ENCODE measurements around the gene NFKBIL1.
"Not testable (repeated sequence)": the region's sequence is repeated elsewhere in the genome, so short reads cannot be mapped to it uniquely, and the experiment has no call there.

Gene NFKBIL1

DNA sequence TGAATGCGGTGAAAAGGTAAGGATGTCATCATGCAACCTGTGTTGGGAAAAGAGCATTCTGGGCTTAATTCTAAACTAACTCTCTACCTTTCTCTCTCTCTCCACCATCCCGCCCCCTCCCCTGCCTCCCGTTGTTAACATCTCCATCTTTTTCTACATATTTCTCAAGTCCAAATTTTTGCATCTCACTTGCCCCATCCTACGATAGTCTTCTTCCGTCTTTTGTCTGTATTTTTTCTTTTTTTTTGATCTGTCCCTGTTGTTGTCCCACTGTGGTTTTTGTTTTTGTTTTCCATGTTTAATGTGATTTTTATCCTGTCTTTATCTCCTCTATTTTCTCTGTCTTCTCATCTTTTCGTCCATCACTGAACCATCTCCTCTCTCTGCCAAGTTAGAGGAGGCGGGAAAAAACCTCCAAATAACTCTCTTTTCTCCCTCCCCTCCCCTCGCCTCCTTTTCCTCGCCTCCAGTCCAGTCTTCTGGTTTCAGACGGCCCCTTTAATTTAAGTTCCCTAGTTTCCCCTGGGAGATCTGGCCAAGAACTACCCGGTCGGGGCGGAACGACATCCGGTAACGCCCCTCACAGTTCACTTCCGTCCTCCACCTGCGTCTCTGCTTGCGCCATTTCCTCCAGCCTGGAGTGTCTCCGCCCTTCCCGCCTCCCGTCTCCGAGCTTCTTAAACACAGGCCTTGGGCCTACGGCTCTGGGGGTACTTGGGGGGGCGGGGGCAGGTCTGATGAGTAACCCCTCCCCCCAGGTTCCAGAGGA, at the start of gene NFKBIL1:
Gene NFKBIL1, plus strand, starts transcription at position 651 of the 769 bp plus-strand sequence. Its CDS starts 87 bp downstream, at position 738.
- DNase-seq (ENCODE audit: low spot score) = peak; percentile 96

GRCh38 chr6:31498748-31499147, 48.7 kb upstream of the NFKBIL1 start:
- DNase-seq (ENCODE audit: low spot score) = peak; percentile 44

- not testable (repeated sequence) for DNase-seq (ENCODE audit: low spot score)
These were observed 47.8 kb upstream of the NFKBIL1 start for GRCh38 chr6:31499648-31500047.

- DNase-seq (ENCODE audit: low spot score) = no peak
These were observed 44.8 kb upstream of the NFKBIL1 start for GRCh38 chr6:31502586-31502985.

DNA sequence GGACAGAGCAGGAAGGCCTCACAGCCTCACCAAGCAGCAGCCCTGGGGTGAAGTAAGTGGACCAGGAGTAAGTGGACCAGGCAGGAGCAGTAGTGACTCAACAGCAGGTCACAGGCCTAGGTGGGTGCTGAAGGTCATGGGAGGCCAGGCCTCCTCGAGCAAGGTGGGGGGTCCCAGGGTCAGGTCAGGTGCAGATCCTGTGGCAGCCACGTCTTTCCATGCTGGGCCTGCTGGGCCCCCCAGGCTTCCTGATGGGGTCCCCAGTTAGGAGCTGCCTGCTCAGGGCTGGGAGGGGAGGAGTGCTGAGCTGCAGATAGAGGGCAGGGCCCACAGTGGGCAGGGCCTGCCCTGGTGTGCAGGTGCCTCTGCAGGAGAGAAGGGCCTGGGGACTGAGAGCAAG, 38.4 kb upstream of the NFKBIL1 start:
- DNase-seq (ENCODE audit: low spot score) = not testable (repeated sequence)

GRCh38 chr6:31510007-31510406, 37.4 kb upstream of the NFKBIL1 start:
- no peak for DNase-seq (ENCODE audit: low spot score)

DNA sequence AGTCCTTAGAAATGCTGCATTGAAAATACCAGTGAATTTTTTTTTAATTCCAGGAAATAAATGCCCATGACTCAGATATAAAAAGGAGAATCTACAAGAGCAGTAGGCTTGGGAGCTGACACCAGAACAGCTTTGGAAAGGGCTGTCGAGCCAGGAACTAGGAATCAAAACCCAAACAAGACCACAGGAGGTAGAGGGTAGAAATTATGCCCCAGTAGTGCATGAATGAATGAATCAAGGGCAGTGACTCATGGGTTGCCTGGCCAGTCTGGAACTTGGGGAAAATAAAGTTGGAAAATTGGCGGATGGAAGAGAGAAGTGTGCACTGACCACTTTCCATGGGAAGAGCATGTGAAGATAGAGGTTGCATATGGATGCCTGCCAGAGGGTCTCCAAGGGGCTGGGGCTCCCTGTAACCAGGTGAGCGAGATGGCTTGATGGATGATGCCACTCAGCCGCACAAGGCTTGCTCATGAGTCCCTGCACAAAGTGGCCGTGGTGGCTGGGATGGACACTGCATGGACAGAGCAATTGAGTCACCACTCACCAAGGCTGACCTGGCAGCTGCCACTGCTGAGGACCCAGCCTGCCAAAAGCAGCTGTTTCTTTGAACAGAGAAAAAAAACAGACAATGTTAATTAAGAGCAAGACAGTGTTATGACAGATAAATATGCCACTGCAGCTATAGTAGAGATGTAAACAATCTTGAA, 33.8 kb upstream of the NFKBIL1 start:
- no peak for DNase-seq (ENCODE audit: low spot score)

DNA sequence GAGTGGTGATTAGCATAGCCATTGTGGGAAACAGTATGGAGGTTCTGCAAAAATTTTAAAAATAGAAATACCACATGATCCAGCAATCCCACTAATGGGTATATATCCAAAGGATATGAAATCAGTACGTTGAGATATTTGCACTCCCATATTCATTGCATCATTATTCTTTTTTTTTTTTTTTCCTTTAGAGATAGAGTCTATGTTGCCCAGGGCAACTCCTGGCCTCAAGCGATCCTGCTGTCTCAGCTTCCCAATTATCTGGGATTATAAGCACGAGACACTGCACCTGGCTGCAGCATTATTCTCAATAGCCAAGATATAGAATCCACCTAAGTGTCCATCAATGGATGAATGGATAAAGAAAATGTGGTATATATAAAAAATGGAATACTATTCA, 25.6 kb upstream of the NFKBIL1 start:
- DNase-seq (ENCODE audit: low spot score) = no peak

GRCh38 chr6:31525553-31525931, 21.9 kb upstream of the NFKBIL1 start:
- no peak for DNase-seq (ENCODE audit: low spot score)

DNA sequence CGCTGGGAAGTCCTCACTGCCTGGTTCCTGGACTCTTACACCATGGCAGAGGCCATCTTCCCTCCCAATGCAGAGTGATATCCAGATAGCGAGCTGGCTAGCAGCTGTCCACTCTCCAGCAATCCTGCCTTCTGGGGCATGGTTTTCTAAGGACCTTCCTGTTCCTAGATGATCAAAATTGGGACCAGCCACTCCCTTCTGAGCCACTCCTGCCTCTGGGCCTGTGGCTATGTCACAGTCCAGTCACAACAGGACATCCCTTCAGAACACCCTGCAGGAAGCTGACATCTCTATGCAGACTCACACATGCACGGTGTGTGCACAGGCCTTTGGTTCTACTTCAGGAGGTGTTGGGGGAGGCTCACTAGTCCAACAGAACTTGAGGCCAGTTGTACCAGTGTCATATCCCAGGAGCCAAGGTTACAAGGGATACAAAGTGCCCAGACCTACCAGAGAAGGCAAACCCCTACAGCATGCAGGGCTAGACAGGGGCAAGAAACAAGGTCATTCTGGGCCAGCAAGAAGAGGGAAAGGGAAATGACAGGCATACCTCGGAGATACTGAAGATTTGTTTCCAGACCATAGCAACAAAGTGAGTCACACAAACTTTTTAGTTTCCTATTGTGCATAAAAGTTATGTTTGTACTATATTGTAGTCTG, 21.3 kb upstream of the NFKBIL1 start:
- DNase-seq (ENCODE audit: low spot score) = peak; percentile 44

DNA sequence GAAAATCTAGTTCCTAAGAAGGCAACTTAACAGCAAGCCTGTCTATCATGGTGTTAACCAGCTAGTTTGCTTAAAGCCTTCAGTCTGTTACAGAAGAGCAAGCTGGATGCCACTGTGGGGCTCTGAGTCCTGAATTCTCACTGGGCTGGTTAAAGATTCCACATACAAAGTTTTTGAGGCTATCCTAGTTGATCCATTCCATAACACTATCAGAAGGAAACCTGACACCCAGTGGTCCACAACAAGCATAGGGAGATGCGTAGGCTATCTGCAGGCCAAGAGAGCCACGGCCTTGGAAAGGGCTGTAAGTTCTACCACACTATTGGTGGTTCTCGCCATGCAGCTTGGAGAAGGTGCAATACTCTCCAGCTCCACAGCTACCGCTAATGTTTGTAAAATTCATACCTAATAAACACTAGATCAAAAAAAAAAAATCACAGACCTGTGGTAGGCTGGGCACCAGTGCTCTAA, 19.1 kb upstream of the NFKBIL1 start:
- DNase-seq (ENCODE audit: low spot score) = no peak

GRCh38 chr6:31528821-31529328, 18.5 kb upstream of the NFKBIL1 start, which contains the start of gene MCCD1:
TSS of gene MCCD1 (plus strand) at chr6:31528962. CDS start at chr6:31529015, 53 bp downstream.
- no peak for DNase-seq (ENCODE audit: low spot score)

GRCh38 chr6:31529329-31530150, 17.9 kb upstream of the NFKBIL1 start:
- DNase-seq (ENCODE audit: low spot score) = no peak

- no peak for DNase-seq (ENCODE audit: low spot score)
These were observed 16.7 kb upstream of the NFKBIL1 start for GRCh38 chr6:31530659-31531058.

DNA sequence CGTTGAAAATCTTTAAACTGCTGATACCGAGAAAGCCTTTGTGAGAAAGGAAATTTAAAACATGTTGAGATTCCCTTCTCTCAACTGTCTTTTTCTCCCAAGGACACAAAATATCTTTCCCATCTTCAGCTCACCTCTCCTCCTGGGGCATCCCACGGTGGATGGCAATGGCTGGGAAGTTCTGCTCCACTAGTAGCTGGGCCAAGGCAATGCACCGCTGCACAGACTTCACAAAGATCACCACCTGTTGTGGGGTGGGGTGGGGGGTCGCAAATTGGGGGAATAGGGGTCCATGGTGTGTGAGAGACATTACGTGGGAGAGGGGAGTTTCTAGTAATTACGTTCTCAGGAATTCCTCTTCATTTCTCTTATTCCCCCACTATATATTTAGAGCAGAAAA, 16.2 kb upstream of the NFKBIL1 start:
- DNase-seq (ENCODE audit: low spot score) = no peak

DNA sequence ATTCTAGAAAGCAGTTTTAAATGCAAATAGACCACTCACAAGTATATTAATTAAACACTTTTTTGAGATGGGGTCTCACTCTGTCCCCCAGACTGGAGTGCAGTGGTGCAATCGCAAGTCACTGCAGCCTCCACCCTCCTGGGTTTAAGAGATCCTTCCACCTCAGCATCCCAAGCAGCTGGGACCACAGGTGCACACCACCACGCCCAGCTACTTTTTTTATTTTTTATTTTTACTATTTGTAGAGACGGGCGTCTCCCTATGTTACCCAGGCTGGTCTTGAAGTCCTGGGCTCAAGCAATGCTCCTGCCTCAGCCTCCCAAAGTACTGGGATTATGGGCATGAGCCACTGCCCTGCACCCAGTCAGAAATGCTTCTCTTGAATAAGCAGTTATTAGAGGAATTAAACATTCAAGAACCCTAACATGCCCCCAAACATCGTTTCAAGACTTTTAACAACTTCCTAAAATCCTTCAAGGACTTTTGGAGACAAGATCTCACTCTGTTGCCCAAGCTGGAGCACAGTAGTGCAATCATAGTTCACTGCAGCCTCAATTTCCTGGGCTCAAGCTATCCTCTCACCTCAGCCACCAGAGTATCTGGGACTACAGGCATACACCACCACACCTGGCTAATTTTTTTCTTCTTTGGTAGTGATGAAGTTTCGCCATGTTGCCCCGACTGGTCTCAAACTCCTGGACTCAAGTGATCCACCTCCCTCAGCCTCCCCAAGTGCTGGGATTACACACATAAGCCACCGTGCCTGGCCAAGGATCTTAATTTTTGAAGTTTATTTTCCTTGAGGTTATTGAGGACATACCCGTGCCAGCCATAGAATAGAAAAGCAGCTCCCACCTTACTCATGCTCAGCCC, 15.4 kb upstream of the NFKBIL1 start:
- no peak for DNase-seq (ENCODE audit: low spot score)

GRCh38 chr6:31532644-31533454, 14.6 kb upstream of the NFKBIL1 start:
- no peak for DNase-seq (ENCODE audit: low spot score)

- DNase-seq (ENCODE audit: low spot score) = no peak
These were observed 14.0 kb upstream of the NFKBIL1 start for GRCh38 chr6:31533455-31533841.

DNA sequence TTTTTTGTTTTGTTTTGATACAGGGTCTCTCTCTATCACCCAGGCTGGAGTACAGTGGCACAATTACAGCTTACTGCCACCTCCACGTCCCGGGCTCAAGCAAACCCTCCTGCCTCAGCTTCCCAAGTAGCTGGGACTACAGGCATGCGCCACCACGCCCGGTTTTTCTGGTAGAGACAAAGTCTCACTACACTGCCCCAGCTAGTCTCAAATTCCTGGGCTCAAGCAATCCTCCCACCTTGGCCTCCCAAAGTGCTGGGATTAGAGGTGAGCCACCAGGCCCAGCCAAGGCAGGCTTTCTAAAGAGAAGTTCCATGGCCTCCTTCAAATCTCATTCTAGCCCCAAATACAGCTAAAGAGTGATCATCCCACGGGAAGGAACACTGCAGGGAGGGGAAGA, 13.4 kb upstream of the NFKBIL1 start:
- no peak for DNase-seq (ENCODE audit: low spot score)

GRCh38 chr6:31534521-31535040, 12.8 kb upstream of the NFKBIL1 start:
- no peak for DNase-seq (ENCODE audit: low spot score)
